SK-N-MC (cell line): ENCODE measurements around the gene KLHL26.

Experiments
- EZH2 ChIP-seq: fragments of 200-600 bp; sonication (generic); IDR thresholded peaks from one replicate; pipeline ENCODE4 v1.6.1; 2017; ENCODE audit warnings: antibody characterized with exemption
- FOXP2 ChIP-seq: optimal IDR thresholded peaks from 2 replicates; pipeline ENCODE3; 2011; ENCODE audit warnings: mild to moderate bottlenecking, moderate library complexity; ENCODE audit not compliant: insufficient read depth; ENCODE audit errors: extremely low read length, control extremely low read depth
- POLR2AphosphoS5 ChIP-seq: IDR thresholded peaks from 2 replicates; pipeline ENCODE4 v1.6.1; 2012; ENCODE audit warnings: mild to moderate bottlenecking, low read depth, low read length, borderline replicate concordance

DNA sequence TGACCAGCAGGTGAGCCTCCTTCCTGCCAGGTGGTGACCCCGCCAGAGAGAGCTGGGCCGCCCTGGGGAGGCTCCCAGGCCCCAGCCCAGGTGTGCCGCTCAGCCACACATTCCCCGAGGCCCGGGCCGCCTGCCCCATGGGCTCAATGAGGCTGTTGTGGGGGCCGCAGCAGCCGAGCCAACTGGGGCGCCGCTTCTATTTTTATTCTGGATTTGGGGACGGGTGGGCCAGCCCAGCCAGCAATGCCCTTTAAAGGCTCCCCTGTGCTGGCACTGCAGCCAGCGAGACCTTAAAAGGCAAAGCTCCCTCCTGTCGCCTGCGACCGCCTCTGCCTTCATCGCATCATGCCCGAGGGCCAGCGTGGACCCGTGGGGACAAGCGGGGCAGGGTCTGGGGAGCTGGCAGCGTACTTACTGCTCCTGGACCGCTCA lies 29.0 kb downstream of the KLHL26 start:
- TF ChIP-seq EZH2: no peak
- TF ChIP-seq POLR2AphosphoS5: no peak
- TF ChIP-seq FOXP2: no peak
